ENCODE results near the gene IL12B. TPM values are rescaled to one million over a fixed set of nuclear protein-coding genes. Genes with fewer than 3 reads are reported as not detected.
A peak's percentile ranks its signal among the peaks of the same experiment; 100 is the strongest.

IL12B gene
- total RNA-seq, 2 donors from 2014 or later, result not detected

DNA sequence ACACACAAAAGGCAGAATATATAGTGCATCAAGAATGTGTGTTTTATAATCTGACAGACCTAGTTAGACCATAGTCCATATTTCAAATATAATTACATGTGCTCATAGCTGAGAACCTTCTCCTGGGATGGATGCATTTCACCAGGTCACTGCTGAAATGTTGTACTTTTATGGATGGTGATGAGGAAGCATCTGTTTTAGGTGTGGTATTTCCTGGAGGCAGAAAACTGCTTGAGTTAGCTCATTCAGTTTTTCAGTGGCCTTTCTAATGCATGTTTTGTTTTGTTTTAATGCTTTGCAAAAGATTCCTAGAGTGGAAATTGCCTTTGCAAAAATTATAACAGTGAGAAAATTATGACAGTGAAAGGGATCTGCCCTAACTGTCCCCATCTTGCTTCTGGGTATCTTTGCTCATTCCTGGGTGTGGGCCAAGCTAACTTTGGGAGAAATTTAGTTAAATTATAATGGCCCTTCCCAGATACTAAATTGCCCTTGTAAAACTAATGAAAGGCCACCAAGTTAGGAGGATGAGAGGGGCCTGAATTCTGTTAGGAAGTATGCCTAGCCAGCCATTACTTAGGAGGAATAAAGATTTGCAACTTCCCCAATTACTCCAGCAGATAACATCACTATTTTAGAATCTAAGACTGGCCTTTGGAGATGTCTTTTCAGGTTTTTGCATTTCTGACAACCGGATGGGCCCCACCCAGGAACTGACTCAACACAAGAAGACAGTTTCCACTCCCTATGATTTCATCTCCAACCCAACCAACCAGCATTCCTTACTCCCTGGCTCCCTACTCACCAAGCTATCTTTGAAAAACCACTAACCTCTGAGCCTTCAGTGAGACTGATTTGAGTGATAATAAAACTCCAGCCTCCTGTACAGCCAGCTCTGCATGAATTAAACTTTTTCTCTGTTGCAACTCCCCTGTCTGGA is 7.0 kb upstream of the IL12B start:
- Histone ChIP-seq H3K4me1 (peaks cover 0 to 9% of the 10 kb centered on the region in 2 donors), H3K9me3 (no peaks in the 10 kb centered on the region), H3K27me3 (no peaks in the 10 kb centered on the region), H3K4me3 (no peak overlapping the region), H3K36me3 (no peaks in the 10 kb centered on the region), H3K27ac (no peak overlapping the region)
- TF ChIP-seq CTCF (IDR thresholded peaks at IDR 0.05), result no peak
- no peak for DNase-seq (ENCODE audit: low spot score)

GRCh38 chr5:159336586-159336985 is 6.3 kb upstream of the IL12B start:
- Histone ChIP-seq H3K4me3 (no peak overlapping the region), H3K27me3 (no peaks in the 10 kb centered on the region)
- no peak for DNase-seq (ENCODE audit: low spot score)

DNA sequence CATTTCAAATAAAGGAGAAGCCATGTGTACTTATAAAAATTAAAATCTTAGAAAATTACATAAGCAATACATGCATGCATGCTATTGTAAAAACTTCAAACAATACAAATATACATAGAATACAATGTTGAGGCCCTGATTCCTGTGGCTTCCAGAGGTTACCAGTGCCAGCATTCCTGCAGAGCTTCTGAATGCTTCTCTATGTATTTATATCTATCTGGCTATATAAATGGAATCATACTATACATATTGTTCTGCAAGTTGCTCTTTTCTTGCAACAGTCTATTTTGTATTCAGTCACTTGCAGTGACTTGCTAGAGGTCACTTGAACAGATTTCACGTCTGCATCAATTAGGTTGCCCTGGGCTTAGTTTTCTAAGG is 3.2 kb upstream of the IL12B start:
- no peaks in the 10 kb centered on the region for H3K27me3 ChIP-seq
- TF ChIP-seq CTCF (IDR thresholded peaks at IDR 0.05), result no peak
- H3K4me1 ChIP-seq, result peaks cover 0 to 11% of the 10 kb centered on the region in 2 donors
- H3K36me3 ChIP-seq, result no peaks in the 10 kb centered on the region
- H3K4me3 ChIP-seq, result no peak overlapping the region
- no peak overlapping the region for H3K27ac ChIP-seq
- DNase-seq (ENCODE audit: low spot score), result no peak
- H3K9me3 ChIP-seq, result no peaks in the 10 kb centered on the region

More at GRCh38 chr5:159336586-159336985, 6.3 kb upstream of the IL12B start:
- no peak overlapping the region for H3K27ac ChIP-seq
- peaks cover 0 to 6% of the 10 kb centered on the region in 2 donors for H3K4me1 ChIP-seq
- H3K9me3 ChIP-seq, result no peaks in the 10 kb centered on the region
- no peaks in the 10 kb centered on the region for H3K36me3 ChIP-seq
- TF ChIP-seq CTCF (IDR thresholded peaks at IDR 0.05), result no peak

DNA sequence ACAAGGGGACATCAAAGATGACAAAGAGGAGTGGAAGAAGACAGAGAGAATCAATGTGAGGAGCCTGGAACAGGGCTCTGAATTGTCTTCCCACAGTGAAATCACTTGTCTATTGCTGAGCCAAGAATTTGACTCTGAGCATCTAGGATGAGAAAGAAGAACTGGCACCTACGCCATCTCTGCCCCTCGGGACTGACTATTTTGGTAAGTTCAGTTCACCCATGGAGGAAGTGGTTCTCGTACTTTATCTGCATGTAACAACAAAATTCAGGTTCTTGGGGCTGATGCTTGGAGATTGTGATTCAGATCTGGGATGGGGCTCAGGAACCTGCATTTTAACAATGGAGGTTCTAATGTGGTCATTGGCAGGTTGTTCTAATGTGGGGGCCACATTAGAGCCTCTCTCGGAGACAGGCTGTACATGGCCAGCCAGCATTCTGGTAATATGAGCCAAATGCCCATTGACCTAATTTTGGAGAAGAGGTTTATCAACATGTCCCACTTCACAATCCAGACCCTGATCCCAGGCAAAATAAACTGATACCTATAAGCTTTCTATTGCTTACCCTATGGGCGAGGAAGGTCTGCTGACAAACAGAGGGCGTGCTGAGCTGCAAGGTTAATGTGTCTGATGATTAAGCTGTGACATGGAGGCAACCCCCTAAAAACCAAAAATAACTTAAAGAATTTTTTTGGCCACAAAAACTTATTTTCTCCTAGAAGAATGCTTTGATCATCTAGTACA is 2.7 kb upstream of the IL12B start:
- H3K4me3 ChIP-seq, result no peak overlapping the region
- H3K9me3 ChIP-seq, result no peaks in the 10 kb centered on the region
- no peaks in the 10 kb centered on the region for H3K36me3 ChIP-seq
- peaks cover 0 to 11% of the 10 kb centered on the region in 2 donors for H3K4me1 ChIP-seq
- H3K27me3 ChIP-seq, result no peaks in the 10 kb centered on the region
- TF ChIP-seq CTCF (IDR thresholded peaks at IDR 0.05), result no peak
- no peak overlapping the region for H3K27ac ChIP-seq
- DNase-seq (ENCODE audit: low spot score), result no peak

- Histone ChIP-seq H3K36me3 (no peaks in the 10 kb centered on the region), H3K27ac (peak overlapping the region in 1 of 2 donors; percentile 60), H3K4me1 (peaks cover 0 to 11% of the 10 kb centered on the region in 2 donors), H3K27me3 (no peaks in the 10 kb centered on the region), H3K9me3 (no peaks in the 10 kb centered on the region), H3K4me3 (peak overlapping the region; percentile 35 to 56)
- DNase-seq (ENCODE audit: low spot score), result peak; percentile 76
- peak; percentile 80 to 90 for TF ChIP-seq CTCF (IDR thresholded peaks at IDR 0.05)
These were observed 1.0 kb upstream of the IL12B start for GRCh38 chr5:159331093-159331973.

Measured in right atrium auricular region (tissue), 2 donors.